ENCODE results near the gene TPBGL. TPM values are rescaled to one million over a fixed set of nuclear protein-coding genes. Genes with fewer than 3 reads are reported as not detected.

TPBGL gene
- total RNA-seq, 1 donor from 2014 or later, result 0.20 TPM

- no peak overlapping the region for H3K4me2 ChIP-seq (ENCODE audit: low read length)
- Mint-ChIP-seq H3K27me3 (ENCODE audit: low read depth, unreplicated experiment) (peaks cover 51% of the 10 kb centered on the region), H3K27ac (ENCODE audit: unreplicated experiment) (no peak overlapping the region), H3K9me3 (ENCODE audit: unreplicated experiment) (peaks cover 2% of the 10 kb centered on the region), H3K4me1 (ENCODE audit: low read depth, unreplicated experiment) (no peaks in the 10 kb centered on the region), H3K4me3 (ENCODE audit: unreplicated experiment) (no peak overlapping the region), H3K36me3 (ENCODE audit: low read depth, unreplicated experiment) (peaks cover 5% of the 10 kb centered on the region)
- H3K27ac ChIP-seq (ENCODE audit: low read depth, low read length), result no peak overlapping the region
- no peak overlapping the region for H3K9ac ChIP-seq (ENCODE audit: low read length)
- DNase-seq (ENCODE audit: low read depth), result no peak
- FAIRE-seq, result no peak
- H3K27me3 ChIP-seq (ENCODE audit: insufficient read depth, low read length), result peaks cover 9% of the 10 kb centered on the region
- H2AFZ ChIP-seq (ENCODE audit: low read depth, low read length), result no peak overlapping the region
- TF ChIP-seq EZH2 (IDR thresholded peaks at IDR 0.05; ENCODE audit: insufficient read depth, low read length) (no peak), CTCF (IDR thresholded peaks at IDR 0.05; ENCODE audit: insufficient read depth, low read depth, low read length) (no peak)
- H3K4me3 ChIP-seq (ENCODE audit: insufficient read depth, low read depth, low read length), result no peak overlapping the region
- no peaks in the 10 kb centered on the region for H3K9me3 ChIP-seq (ENCODE audit: insufficient read depth, low read depth, low read length)
- H4K20me1 ChIP-seq (ENCODE audit: insufficient read depth, low read length), result no peaks in the 10 kb centered on the region
- no peaks in the 10 kb centered on the region for H3K79me2 ChIP-seq (ENCODE audit: insufficient read depth, low read length)
- no peaks in the 10 kb centered on the region for H3K36me3 ChIP-seq (ENCODE audit: insufficient read depth, low read length)
- H3K4me1 ChIP-seq (ENCODE audit: insufficient read depth, low read length), result no peaks in the 10 kb centered on the region
These were observed 47.3 kb upstream of the TPBGL start for GRCh38 chr11:75193271-75193670.

- H3K4me2 ChIP-seq (ENCODE audit: low read length), result no peak overlapping the region
- no peak overlapping the region for H2AFZ ChIP-seq (ENCODE audit: low read depth, low read length)
- H3K4me1 ChIP-seq (ENCODE audit: insufficient read depth, low read length), result no peaks in the 10 kb centered on the region
- H3K36me3 ChIP-seq (ENCODE audit: insufficient read depth, low read length), result no peaks in the 10 kb centered on the region
- H3K27ac ChIP-seq (ENCODE audit: low read depth, low read length), result no peak overlapping the region
- Mint-ChIP-seq H3K4me3 (ENCODE audit: unreplicated experiment) (no peak overlapping the region), H3K27me3 (ENCODE audit: low read depth, unreplicated experiment) (peaks cover 55% of the 10 kb centered on the region), H3K36me3 (ENCODE audit: low read depth, unreplicated experiment) (peaks cover 5% of the 10 kb centered on the region), H3K4me1 (ENCODE audit: low read depth, unreplicated experiment) (no peaks in the 10 kb centered on the region), H3K9me3 (ENCODE audit: unreplicated experiment) (peaks cover 2% of the 10 kb centered on the region), H3K27ac (ENCODE audit: unreplicated experiment) (no peak overlapping the region)
- H3K9me3 ChIP-seq (ENCODE audit: insufficient read depth, low read depth, low read length), result no peaks in the 10 kb centered on the region
- TF ChIP-seq CTCF (IDR thresholded peaks at IDR 0.05; ENCODE audit: insufficient read depth, low read depth, low read length), result no peak
- no peak for TF ChIP-seq EZH2 (IDR thresholded peaks at IDR 0.05; ENCODE audit: insufficient read depth, low read length)
- H3K27me3 ChIP-seq (ENCODE audit: insufficient read depth, low read length), result peaks cover 9% of the 10 kb centered on the region
- H4K20me1 ChIP-seq (ENCODE audit: insufficient read depth, low read length), result no peaks in the 10 kb centered on the region
- DNase-seq (ENCODE audit: low read depth) (no peak), FAIRE-seq (no peak)
- no peaks in the 10 kb centered on the region for H3K79me2 ChIP-seq (ENCODE audit: insufficient read depth, low read length)
- no peak overlapping the region for H3K4me3 ChIP-seq (ENCODE audit: insufficient read depth, low read depth, low read length)
- H3K9ac ChIP-seq (ENCODE audit: low read length), result no peak overlapping the region
These were observed 46.9 kb upstream of the TPBGL start for GRCh38 chr11:75193711-75194110.

DNA sequence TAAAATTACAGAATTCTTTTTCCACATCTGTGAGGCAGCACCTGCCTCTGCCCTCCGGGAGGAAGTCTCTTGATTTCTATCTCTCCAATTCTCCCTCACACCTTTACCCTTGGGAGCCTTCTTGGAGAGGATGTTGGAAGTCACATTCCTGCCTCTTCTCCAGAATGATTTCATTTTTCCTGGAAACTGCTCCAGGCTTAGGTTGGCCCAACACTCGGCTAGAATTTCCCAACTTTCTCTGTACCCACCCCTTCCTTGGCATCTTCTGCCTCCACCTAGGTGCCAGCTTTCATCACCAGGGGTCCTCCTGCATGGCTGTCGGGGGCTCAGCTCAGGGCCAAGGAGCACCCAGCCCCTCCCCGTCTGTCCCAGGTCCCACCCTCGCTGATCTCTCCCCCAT, 46.4 kb upstream of the TPBGL start:
- Mint-ChIP-seq H3K36me3 (ENCODE audit: low read depth, unreplicated experiment) (peaks cover 5% of the 10 kb centered on the region), H3K4me1 (ENCODE audit: low read depth, unreplicated experiment) (no peaks in the 10 kb centered on the region)
- no peak for DNase-seq (ENCODE audit: low read depth)

More for the DNA sequence above, 46.4 kb upstream of the TPBGL start:
- Histone ChIP-seq H3K9me3 (ENCODE audit: insufficient read depth, low read depth, low read length) (no peaks in the 10 kb centered on the region), H3K9ac (ENCODE audit: low read length) (no peak overlapping the region), H3K27me3 (ENCODE audit: insufficient read depth, low read length) (peaks cover 11% of the 10 kb centered on the region), H3K27ac (ENCODE audit: low read depth, low read length) (no peak overlapping the region), H3K4me3 (ENCODE audit: insufficient read depth, low read depth, low read length) (no peak overlapping the region), H3K36me3 (ENCODE audit: insufficient read depth, low read length) (no peaks in the 10 kb centered on the region), H4K20me1 (ENCODE audit: insufficient read depth, low read length) (no peaks in the 10 kb centered on the region), H3K4me2 (ENCODE audit: low read length) (no peak overlapping the region), H3K4me1 (ENCODE audit: insufficient read depth, low read length) (no peaks in the 10 kb centered on the region), H3K79me2 (ENCODE audit: insufficient read depth, low read length) (no peaks in the 10 kb centered on the region), H2AFZ (ENCODE audit: low read depth, low read length) (no peak overlapping the region)
- Mint-ChIP-seq H3K27ac (ENCODE audit: unreplicated experiment) (no peak overlapping the region), H3K4me3 (ENCODE audit: unreplicated experiment) (no peak overlapping the region), H3K27me3 (ENCODE audit: low read depth, unreplicated experiment) (peaks cover 60% of the 10 kb centered on the region), H3K9me3 (ENCODE audit: unreplicated experiment) (peaks cover 2% of the 10 kb centered on the region)
- TF ChIP-seq EZH2 (IDR thresholded peaks at IDR 0.05; ENCODE audit: insufficient read depth, low read length), result no peak
- TF ChIP-seq CTCF (IDR thresholded peaks at IDR 0.05; ENCODE audit: insufficient read depth, low read depth, low read length), result no peak
- no peak for FAIRE-seq

Measured in astrocyte (in vitro differentiated cells and primary cell).